Amygdala (tissue), 56 donors: ENCODE results near the gene TAS2R38.
"Not testable (repeated sequence)": the region's sequence is repeated elsewhere in the genome, so short reads cannot be mapped to it uniquely, and the experiment has no call there.

ENCODE experiments used
- DNase-seq, 56 donors: peaks; one replicate each; lab custom pipeline; 2025; lab: John Stamatoyannopoulos, UW

The TAS2R38 gene

GRCh38 chr7:141973673-141974072 lies at the start of gene TAS2R38:
TSS of gene TAS2R38 (minus strand) at chr7:141973773. CDS start at chr7:141973689, 84 bp downstream.
- DNase-seq, result no peak

- no peak for DNase-seq
These were observed 44.6 kb upstream of the TAS2R38 start for GRCh38 chr7:142018154-142018553.

GRCh38 chr7:142017451-142017850 lies 43.9 kb upstream of the TAS2R38 start:
- DNase-seq, result no peak

GRCh38 chr7:142012825-142013511 lies 39.4 kb upstream of the TAS2R38 start:
- DNase-seq, result no peak

- DNase-seq, result no peak
These were observed 37.5 kb upstream of the TAS2R38 start for GRCh38 chr7:142010952-142011548.

- DNase-seq, result no peak
These were observed 35.6 kb upstream of the TAS2R38 start for GRCh38 chr7:142009187-142009586.

GRCh38 chr7:142006577-142006976 lies 33.0 kb upstream of the TAS2R38 start:
- DNase-seq, result no peak

- no peak for DNase-seq
These were observed 28.6 kb upstream of the TAS2R38 start for GRCh38 chr7:142002179-142002578.

- no peak for DNase-seq
These were observed 27.7 kb upstream of the TAS2R38 start for GRCh38 chr7:142001163-142001874.

- no peak for DNase-seq
These were observed 26.7 kb upstream of the TAS2R38 start for GRCh38 chr7:142000244-142000643.

GRCh38 chr7:141999058-141999623 lies 25.6 kb upstream of the TAS2R38 start:
- no peak for DNase-seq

- DNase-seq, result no peak
These were observed 19.8 kb upstream of the TAS2R38 start for GRCh38 chr7:141993354-141993753.

- no peak for DNase-seq
These were observed 19.1 kb upstream of the TAS2R38 start for GRCh38 chr7:141992688-141993087.

- no peak for DNase-seq
These were observed 18.6 kb upstream of the TAS2R38 start for GRCh38 chr7:141992156-141992555.

GRCh38 chr7:141991140-141991539 lies 17.6 kb upstream of the TAS2R38 start:
- DNase-seq, result no peak

GRCh38 chr7:141990011-141990725 lies 16.6 kb upstream of the TAS2R38 start:
- DNase-seq, result no peak

GRCh38 chr7:141987803-141988202 lies 14.2 kb upstream of the TAS2R38 start:
- not testable (repeated sequence) for DNase-seq

GRCh38 chr7:141986923-141987322 lies 13.3 kb upstream of the TAS2R38 start:
- no peak for DNase-seq

- DNase-seq, result not testable (repeated sequence)
These were observed 12.4 kb upstream of the TAS2R38 start for GRCh38 chr7:141985926-141986325.

- DNase-seq, result no peak
These were observed 6.0 kb upstream of the TAS2R38 start for GRCh38 chr7:141979568-141979967.

- DNase-seq, result no peak
These were observed 4.8 kb upstream of the TAS2R38 start for GRCh38 chr7:141978351-141978750.
